H1 (cell line): ENCODE measurements around the gene LRCH3.
"Not testable (repeated sequence)": the region's sequence is repeated elsewhere in the genome, so short reads cannot be mapped to it uniquely, and the experiment has no call there.

Source experiments
- CBX5 ChIP-seq: fragments of 300-800, 300-1000 bp; sonication (generic); IDR thresholded peaks from 2 replicates; pipeline ENCODE4 v1.7.1; 2016; ENCODE audit warnings: antibody characterized with exemption, low read length, low read depth
- CEBPB ChIP-seq: IDR thresholded peaks from 2 replicates; pipeline ENCODE4 v1.6.1; 2012; ENCODE audit warnings: low read depth, low read length
- CTCF ChIP-seq, 3 experiments: IDR thresholded peaks; 1 replicate in 2 of 3; 2 replicates in 1 of 3; pipeline versions ENCODE4 v1.5.1 to v1.6.1; 2011; ENCODE audit warnings: low read length in 3 of 3, mild to moderate bottlenecking in 3 of 3, inconsistent platforms in 2 of 3, low read depth in 1 of 3, moderate library complexity in 1 of 3; ENCODE audit not compliant: insufficient read depth in 1 of 3; ENCODE audit errors: control extremely low read depth in 1 of 3
- EP300 ChIP-seq, 2 experiments: IDR thresholded peaks; 1 replicate in 1 of 2; 2 replicates in 1 of 2; pipeline ENCODE4 v1.6.1; 2011 to 2012; ENCODE audit warnings: low read depth in 2 of 2, low read length in 2 of 2, mild to moderate bottlenecking in 2 of 2, borderline replicate concordance in 1 of 2, inconsistent platforms in 1 of 2, moderate library complexity in 1 of 2
- KDM5A ChIP-seq: fragments of 200-600 bp; IDR thresholded peaks from 2 replicates; pipeline ENCODE4 v1.7.1; 2012; ENCODE audit warnings: mild to moderate bottlenecking, low read length, inconsistent platforms, mixed read lengths
- MAX ChIP-seq: IDR thresholded peaks from 2 replicates; pipeline ENCODE4 v1.6.1; 2012; ENCODE audit warnings: inconsistent platforms
- NRF1 ChIP-seq: IDR thresholded peaks from 2 replicates; pipeline ENCODE4 v1.6.1; 2011; ENCODE audit warnings: mild to moderate bottlenecking, low read depth, low read length, improper control_type of control experiment
- POLR2A ChIP-seq, 2 experiments: IDR thresholded peaks; 1 replicate in 1 of 2; 2 replicates in 1 of 2; pipeline ENCODE4 v1.6.1; 2011; ENCODE audit warnings: low read depth in 2 of 2, low read length in 2 of 2, mild to moderate bottlenecking in 2 of 2; ENCODE audit errors: control extremely low read depth in 1 of 2
- POLR2AphosphoS5 ChIP-seq: IDR thresholded peaks from 2 replicates; pipeline ENCODE4 v1.6.1; 2011; ENCODE audit warnings: low read depth, low read length

- TF ChIP-seq CTCF (IDR thresholded peaks at IDR 0.05; ENCODE audit: control extremely low read depth in 1 of 3, insufficient read depth in 1 of 3, low read depth in 1 of 3, low read length in 3 of 3); MAX; EP300 (IDR thresholded peaks at IDR 0.05; ENCODE audit: borderline replicate concordance in 1 of 2, low read depth in 2 of 2, low read length in 2 of 2); CBX5; CEBPB; NRF1; KDM5A; POLR2AphosphoS5; POLR2A (IDR thresholded peaks at IDR 0.05; ENCODE audit: control extremely low read depth in 1 of 2, low read depth in 2 of 2, low read length in 2 of 2): not testable (repeated sequence)
These were observed 93.3 kb downstream of the LRCH3 start for GRCh38 chr3:197884330-197884729.
